Stimulated activated CD8-positive, alpha-beta memory T cell treated with anti-CD3 and anti-CD28 coated beads, Interleukin-4, amount 100 ng/mL, for 48 hours (primary cell): ENCODE measurements around the gene METTL24.
"Not testable (repeated sequence)": the region's sequence is repeated elsewhere in the genome, so short reads cannot be mapped to it uniquely, and the experiment has no call there.

Experiments
- DNase-seq: peaks from one replicate; pipeline ENCODE4 v3.0.0-alpha.2; 2020

METTL24 gene

DNA sequence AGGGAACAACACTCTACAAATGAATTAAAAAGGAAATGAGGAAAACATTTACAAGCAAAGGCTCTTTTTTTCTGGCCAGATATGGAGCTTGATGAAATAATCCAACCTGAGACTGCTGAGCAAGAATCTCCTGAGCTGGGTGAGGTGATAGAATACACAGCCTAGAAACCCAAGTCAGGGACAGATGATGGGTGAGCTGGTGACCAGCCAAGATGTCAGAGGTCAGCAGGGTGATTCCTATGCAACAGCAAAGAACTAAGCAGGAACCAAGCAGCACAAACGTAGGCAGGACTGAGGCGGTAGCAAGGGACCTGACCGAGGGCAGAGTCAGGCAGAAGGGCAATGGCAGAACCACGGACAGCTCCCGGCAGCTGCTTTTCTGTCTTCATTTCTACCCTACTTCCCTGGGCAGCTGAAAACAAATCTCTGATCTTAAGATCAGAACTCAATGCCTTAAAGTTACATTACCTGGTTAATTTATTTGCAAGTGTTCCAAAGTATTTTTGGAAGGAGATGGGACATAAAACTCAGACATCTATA, 102.9 kb downstream of the METTL24 start:
- peak; percentile 32 for DNase-seq

GRCh38 chr6:110250838-110251237, 107.3 kb downstream of the METTL24 start:
- no peak for DNase-seq

GRCh38 chr6:110250058-110250457, 108.1 kb downstream of the METTL24 start:
- no peak for DNase-seq

GRCh38 chr6:110246900-110247546, 111.1 kb downstream of the METTL24 start:
- no peak for DNase-seq

GRCh38 chr6:110246378-110246777, 111.8 kb downstream of the METTL24 start:
- no peak for DNase-seq

DNA sequence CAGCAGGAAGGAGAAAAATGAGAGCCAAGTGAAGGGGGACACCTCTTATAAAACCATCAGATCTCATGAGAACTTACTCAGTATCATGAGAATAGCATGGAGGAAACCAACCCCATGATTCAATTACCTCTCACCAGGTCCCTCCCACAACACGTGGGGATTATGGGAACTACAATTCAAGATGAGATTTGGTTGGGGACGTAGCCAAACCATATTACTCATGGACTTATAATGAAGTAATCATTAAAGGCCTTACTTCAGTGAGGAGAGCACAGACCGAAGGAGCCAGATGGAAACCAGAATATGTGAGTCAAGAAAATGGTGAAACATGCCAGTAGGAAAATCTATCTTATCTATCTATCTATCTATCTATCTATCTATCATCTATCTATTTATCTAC, 113.5 kb downstream of the METTL24 start:
- DNase-seq: not testable (repeated sequence)

DNA sequence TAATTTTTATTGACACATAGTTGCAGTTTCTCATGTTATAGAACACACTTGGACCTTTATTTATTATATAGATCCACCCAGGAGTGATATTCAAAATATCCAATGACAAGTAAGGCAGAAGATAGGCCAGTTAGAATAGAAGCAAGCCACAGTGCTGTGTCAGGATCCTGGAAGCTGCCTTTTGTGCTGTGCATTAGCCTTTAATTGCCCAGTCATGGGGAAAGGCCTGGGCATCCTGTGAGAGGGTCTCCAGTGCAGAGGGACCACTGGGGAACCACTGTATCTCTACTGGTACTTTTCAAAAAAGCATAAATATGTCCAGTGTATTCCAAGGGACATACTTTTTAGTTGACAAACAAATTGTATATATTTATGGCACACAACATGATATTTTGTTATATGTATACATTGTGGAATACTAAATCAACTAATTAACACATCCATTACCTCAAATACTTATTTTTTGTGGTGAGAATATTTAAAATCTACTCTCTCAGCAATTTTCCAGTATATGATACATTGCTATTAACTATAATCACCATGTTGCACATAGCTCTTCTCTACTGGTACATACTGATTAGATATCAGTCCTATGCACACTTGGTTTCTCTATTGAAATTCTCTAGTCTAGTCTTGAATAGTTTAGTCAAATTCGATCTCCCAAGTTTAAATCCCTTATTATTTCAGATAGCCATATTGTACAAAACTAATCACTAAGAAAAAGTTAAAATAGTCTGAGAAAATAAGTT, 118.4 kb downstream of the METTL24 start:
- DNase-seq: no peak

- not testable (repeated sequence) for DNase-seq
Observed at GRCh38 chr6:110236007-110236406, 122.1 kb downstream of the METTL24 start.

GRCh38 chr6:110233770-110234374, 124.3 kb downstream of the METTL24 start:
- no peak for DNase-seq

DNA sequence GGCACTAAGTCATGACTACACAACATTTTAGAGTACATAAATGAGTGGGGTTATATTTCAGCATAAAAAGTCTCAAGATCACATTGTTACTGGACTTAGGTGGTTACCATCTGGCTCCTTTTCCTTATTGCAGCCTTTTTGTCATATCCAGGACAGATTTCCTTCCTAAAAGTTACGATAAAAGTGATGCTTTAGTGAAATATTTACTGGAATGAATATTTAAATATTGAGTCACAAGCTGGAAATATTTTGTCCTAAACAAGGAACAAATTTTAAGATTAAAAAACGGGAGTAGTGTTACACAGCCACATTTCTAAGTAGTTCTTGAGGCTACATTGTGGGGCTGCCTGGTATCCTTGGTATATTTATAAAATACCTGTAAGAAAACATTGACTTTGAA, 125.7 kb downstream of the METTL24 start:
- DNase-seq: no peak

DNA sequence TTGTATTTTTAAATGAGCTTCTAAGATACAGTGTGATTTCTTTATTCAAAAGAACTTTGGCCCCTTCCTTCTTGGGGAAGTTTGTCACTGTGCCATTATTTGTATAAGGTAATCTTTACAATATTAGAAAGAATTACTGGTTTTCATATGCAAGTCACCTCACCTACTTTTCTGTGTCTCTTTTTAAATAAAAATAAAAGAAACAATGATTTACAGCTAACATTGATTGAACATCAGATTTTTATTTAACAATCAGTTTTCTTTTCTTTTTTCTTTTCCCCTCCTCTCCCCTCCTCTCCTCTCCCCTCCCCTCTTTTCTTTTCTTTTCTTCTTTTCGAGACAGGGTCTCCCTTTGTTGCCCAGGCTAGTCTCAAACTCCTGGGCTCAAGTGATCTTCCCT, 131.9 kb downstream of the METTL24 start:
- DNase-seq: no peak

DNA sequence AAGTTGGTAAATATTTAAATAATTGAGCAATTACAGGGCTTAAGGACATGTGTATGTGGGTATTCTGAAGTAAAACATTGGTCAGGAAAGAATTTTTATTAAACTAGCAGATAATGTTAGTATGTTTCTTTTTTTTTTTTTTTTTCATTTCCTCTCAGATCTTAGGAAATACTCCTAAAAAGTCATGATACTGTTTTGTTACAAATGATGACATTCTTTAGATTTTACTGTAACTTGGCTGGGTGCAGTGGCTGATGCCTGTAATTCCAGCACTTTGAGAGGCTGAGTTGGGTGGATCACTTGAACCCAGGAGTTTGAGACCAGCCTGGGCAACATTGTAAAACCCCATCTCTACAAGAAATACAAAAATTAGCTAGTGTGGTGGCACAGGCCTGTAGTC, 136.4 kb downstream of the METTL24 start:
- DNase-seq: no peak

GRCh38 chr6:110217266-110217665, 140.9 kb downstream of the METTL24 start:
- DNase-seq: no peak

DNA sequence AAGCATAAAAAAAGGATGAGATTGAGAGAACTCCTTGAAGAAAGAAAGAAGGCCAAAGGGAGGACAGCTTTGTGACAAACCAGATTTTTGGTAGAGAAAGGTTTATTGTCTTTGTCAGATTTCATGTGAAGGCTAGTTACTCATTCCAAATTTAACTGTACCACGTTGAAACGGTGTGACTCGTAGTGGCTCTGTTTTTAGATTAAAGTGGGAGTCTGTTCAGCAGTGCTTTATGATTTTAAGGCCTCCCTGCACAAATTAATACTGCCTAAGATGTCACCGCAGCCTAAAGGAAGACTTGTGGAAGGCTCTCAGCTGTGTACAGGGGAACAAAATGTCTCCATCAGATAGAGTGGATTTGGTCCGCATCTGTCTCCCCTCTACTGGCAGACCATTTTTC, 142.0 kb downstream of the METTL24 start:
- DNase-seq: no peak

DNA sequence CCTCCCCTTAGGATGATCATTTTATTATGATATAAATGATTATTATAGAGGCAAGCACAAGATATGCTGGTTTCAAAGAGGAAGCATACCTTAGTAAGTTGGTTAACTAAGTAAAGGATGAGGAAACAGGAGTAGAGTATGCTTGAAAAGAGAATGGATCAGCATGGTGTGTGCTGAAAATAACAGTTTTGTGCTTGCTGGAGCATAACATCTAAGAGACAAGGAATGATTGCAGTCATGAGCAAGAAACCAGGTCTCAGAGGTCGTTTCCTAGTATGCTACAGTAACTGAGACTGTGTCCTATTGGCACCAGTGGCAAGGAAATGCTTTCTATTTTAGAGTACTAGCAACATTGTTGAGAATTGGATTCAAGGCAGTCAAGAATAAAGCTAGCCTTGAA, 143.8 kb downstream of the METTL24 start:
- DNase-seq: no peak

DNA sequence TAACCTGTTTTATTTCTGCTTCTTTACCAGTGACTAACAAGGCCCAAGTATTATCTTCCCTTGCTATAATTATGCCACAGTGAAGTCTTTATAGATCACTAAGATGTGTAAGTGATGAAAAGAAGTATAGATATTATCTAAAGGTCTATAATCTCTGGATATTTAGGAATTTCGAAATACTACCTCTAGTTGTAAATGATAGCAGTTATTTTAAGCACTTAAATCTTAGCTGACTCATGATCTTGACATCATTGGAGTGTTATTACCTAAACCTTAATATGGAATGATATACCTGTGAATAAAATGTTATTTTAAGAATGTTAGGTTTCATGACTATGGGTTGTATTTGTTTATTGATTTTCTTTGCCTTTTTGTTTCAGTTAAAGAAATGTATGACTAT, 146.4 kb downstream of the METTL24 start:
- DNase-seq: no peak

DNA sequence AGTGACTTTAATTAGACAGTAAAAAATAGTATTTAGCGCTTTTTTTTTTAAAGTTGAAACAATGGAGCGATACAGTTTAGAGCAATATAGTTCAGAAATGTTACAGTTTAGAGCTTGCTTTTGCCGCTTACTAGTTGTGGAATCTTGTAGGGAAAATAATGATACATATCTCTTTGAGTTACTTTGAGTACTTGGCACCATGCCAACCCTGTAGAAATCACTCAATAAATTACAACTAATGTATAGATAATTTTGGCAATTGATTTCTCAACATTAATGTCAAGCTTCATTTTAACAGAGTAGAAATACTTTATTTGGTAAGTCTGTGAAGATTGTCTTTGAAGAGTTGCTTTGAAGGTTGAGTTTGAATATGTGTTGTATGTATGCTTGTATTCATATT, 150.5 kb downstream of the METTL24 start:
- no peak for DNase-seq

GRCh38 chr6:110201151-110201884, 156.8 kb downstream of the METTL24 start:
- no peak for DNase-seq

- DNase-seq: no peak
Observed at GRCh38 chr6:110198561-110198960, 159.6 kb downstream of the METTL24 start.

DNA sequence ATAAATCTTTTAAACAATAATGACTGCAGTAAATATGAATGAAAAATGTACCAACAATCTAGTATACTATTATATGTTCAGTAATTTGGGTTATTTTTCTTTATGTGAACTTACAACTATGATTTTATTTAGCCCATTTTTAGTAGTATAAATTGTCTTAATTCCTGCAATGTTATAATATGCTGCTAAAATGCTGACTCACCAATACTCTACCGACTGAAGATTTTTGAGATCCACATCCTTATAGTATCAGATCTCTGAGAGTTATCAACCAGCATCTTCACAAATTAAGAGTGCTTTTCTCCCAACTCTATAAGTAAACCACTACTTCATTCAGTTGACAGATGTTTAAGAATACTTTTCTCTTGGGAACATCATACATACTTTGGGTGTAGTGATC, 161.3 kb downstream of the METTL24 start:
- no peak for DNase-seq

DNA sequence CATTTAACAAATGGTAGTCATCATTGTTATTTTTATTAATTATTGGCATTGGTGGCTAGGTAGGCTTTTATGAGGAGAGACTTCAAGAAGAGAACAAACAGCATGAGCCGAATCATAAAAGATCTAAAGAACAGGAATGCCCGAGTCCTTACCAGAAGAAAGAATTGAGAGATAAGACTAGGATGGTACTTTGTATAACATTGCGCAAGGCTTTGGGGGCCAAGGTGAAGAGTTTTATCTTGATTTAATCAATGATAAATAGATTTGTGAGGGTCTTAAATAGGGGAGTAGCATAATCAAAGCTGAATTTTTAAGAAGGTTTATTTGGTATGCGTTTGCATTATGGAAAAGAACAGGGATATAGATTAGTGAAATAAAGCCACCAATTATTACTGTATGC, 162.5 kb downstream of the METTL24 start:
- DNase-seq: no peak
